SK-N-MC (cell line): ENCODE measurements around the gene OAS3.

Experiments
- EZH2 ChIP-seq: fragments of 200-600 bp; sonication (generic); IDR thresholded peaks from one replicate; pipeline ENCODE4 v1.6.1; 2017; ENCODE audit warnings: antibody characterized with exemption
- POLR2AphosphoS5 ChIP-seq: IDR thresholded peaks from 2 replicates; pipeline ENCODE4 v1.6.1; 2012; ENCODE audit warnings: mild to moderate bottlenecking, low read depth, low read length, borderline replicate concordance

DNA sequence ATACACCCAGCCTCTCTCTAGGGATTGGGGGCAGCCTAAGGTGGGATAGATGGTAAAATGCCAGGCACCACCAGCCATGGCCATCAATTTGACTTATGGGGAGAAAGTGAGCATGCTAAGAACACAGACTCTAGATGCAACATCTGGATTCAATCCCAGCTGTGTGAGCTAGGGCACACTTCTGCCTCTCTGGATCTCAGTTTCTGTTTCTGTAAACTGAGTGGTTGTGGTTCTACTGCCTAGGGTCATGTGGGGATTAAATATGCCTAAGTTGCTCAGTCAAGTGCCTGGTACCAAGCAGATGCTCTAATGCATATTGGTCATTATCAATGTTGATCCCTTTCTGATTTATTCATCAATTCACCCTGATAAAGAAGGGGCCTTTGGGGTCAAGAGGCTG, 44.1 kb upstream of the OAS3 start:
- no peak for TF ChIP-seq POLR2AphosphoS5
- TF ChIP-seq EZH2 = no peak
